GM23338 (cell line): ENCODE data around the gene ATP8B2. TPM values are rescaled to one million over a fixed set of nuclear protein-coding genes. Genes with fewer than 3 reads are reported as not detected.

Experiments
- ATAC-seq: fragments of 200-7000 bp; cut with Tn5 transposase; 3 replicates; pipeline ENCODE4 v1.9.1; 2020
- DNase-seq: peaks from one replicate; pipeline ENCODE4 v3.0.0-alpha.2; 2015; ENCODE audit warnings: low spot score
- H2AFZ ChIP-seq: fragments of 200-600 bp; sonication (generic); 2 replicates; pipeline ENCODE4 v1.8.0; 2016; ENCODE audit warnings: antibody characterized with exemption, mild to moderate bottlenecking, moderate library complexity
- H3F3A ChIP-seq: fragments of 200-600 bp; sonication (generic); replicated peaks from 2 replicates; pipeline ENCODE4 v1.8.0; 2017; ENCODE audit warnings: antibody characterized with exemption, mixed run types, low read depth
- H3K27ac ChIP-seq: fragments of 200-600 bp; sonication (generic); 2 replicates; pipeline ENCODE4 v1.6.1; 2016; ENCODE audit warnings: low read depth
- H3K27me3 ChIP-seq: fragments of 200-600 bp; sonication (generic); 2 replicates; pipeline ENCODE4 v1.8.0; 2016; ENCODE audit warnings: mild to moderate bottlenecking, mixed run types, moderate library complexity; ENCODE audit not compliant: insufficient read depth
- H3K36me3 ChIP-seq: fragments of 200-600 bp; sonication (generic); 2 replicates; pipeline ENCODE4 v1.8.0; 2016; ENCODE audit warnings: mild to moderate bottlenecking; ENCODE audit not compliant: insufficient read depth
- H3K4me1 ChIP-seq: fragments of 200-600 bp; sonication (generic); 2 replicates; pipeline ENCODE4 v1.8.0; 2016; ENCODE audit warnings: mild to moderate bottlenecking, moderate library complexity; ENCODE audit not compliant: insufficient read depth
- H3K4me2 ChIP-seq: fragments of 200-600 bp; sonication (generic); 2 replicates; pipeline ENCODE4 v1.7.1; 2017; ENCODE audit warnings: mixed run types
- H3K4me3 ChIP-seq: fragments of 200-600 bp; sonication (generic); 2 replicates; pipeline ENCODE4 v1.6.1; 2016; ENCODE audit warnings: mixed run types
- H3K79me2 ChIP-seq: fragments of 200-600 bp; sonication (generic); replicated peaks from 2 replicates; pipeline ENCODE4 v1.8.0; 2017; ENCODE audit warnings: mild to moderate bottlenecking; ENCODE audit not compliant: insufficient read depth
- H3K9me2 ChIP-seq: fragments of 200-600 bp; sonication (generic); 2 replicates; pipeline ENCODE4 v1.8.0; 2017; ENCODE audit not compliant: insufficient read depth
- H4K20me1 ChIP-seq: fragments of 200-600 bp; sonication (generic); replicated peaks from 2 replicates; pipeline ENCODE4 v1.8.0; 2017; ENCODE audit warnings: mild to moderate bottlenecking; ENCODE audit not compliant: insufficient read depth
- H3K27ac Mint-ChIP-seq: 2 replicates; pipeline ENCODE4 v1.8.0; 2020; ENCODE audit warnings: inconsistent platforms, mild to moderate bottlenecking, moderate library complexity, mixed read lengths
- H3K27me3 Mint-ChIP-seq: 3 replicates; pipeline ENCODE4 v1.8.0; 2022; ENCODE audit warnings: low read depth, mild to moderate bottlenecking, moderate library complexity, mixed read lengths, inconsistent platforms; ENCODE audit not compliant: insufficient read depth, poor library complexity
- H3K36me3 Mint-ChIP-seq: 3 replicates; pipeline ENCODE4 v1.8.0; 2021; ENCODE audit warnings: low read depth, mild to moderate bottlenecking, inconsistent platforms, moderate library complexity, mixed read lengths
- H3K4me1 Mint-ChIP-seq: 3 replicates; pipeline ENCODE4 v1.8.0; 2020; ENCODE audit warnings: mild to moderate bottlenecking, inconsistent platforms, mixed read lengths
- H3K4me3 Mint-ChIP-seq: 3 replicates; pipeline ENCODE4 v1.8.0; 2021; ENCODE audit warnings: moderate library complexity, mild to moderate bottlenecking, inconsistent platforms, mixed read lengths
- H3K9me3 Mint-ChIP-seq: 3 replicates; pipeline ENCODE4 v1.8.0; 2020; ENCODE audit warnings: moderate library complexity, mild to moderate bottlenecking, inconsistent platforms, mixed read lengths
- CREB1 ChIP-seq: fragments of 250-450 bp; sonication (Bioruptor Pico); IDR thresholded peaks from 2 replicates; pipeline ENCODE4 v1.5.0; 2020; ENCODE audit warnings: low read depth, mild to moderate bottlenecking, moderate library complexity
- STAT1 ChIP-seq: IDR thresholded peaks from one replicate; pipeline ENCODE4 v1.6.1; 2016; ENCODE audit warnings: antibody characterized with exemption; ENCODE audit not compliant: unreplicated experiment
- ZNF114 ChIP-seq: fragments of 250-450 bp; sonication (Bioruptor Pico); IDR thresholded peaks from 2 replicates; pipeline ENCODE4 v1.5.0; 2020; ENCODE audit warnings: mild to moderate bottlenecking, moderate library complexity
- ZNF331 ChIP-seq: fragments of 250-450 bp; sonication (Bioruptor Pico); IDR thresholded peaks from 2 replicates; pipeline ENCODE4 v1.5.0; 2020; ENCODE audit warnings: low read depth, mild to moderate bottlenecking, moderate library complexity
- polyA plus RNA-seq: library from polyadenylated mRNA; unstranded; fragments of >200 nt; fragmentation: Nextera tagmentation; extraction: Ambion mirVana; gene quantifications from 2 replicates; pipeline ENCODE4 v1.2.1, GENCODE V29; 2016
- total RNA-seq: library from RNA; depleted of rRNA; stranded (reverse); fragments of >200 nt; shearing (Covaris generic); gene quantifications from 2 replicates; pipeline ENCODE4 v1.2.3, GENCODE V29; 2014
- TF ChIP-seq, protein P1 (sequence below): IDR thresholded peaks from one replicate; pipeline ENCODE4 v1.6.1; 2018; ENCODE audit warnings: antibody characterized with exemption; ENCODE audit not compliant: unreplicated experiment
- TF ChIP-seq, protein P2 (sequence below): fragments of 250-450 bp; sonication (Bioruptor Pico); IDR thresholded peaks from 2 replicates; pipeline ENCODE4 v1.5.0; 2020; ENCODE audit warnings: mild to moderate bottlenecking, moderate library complexity
- TF ChIP-seq, protein P3 (sequence below), 2 experiments: fragments of 200-600 bp in 1 of 2; sonication (generic) in 1 of 2; conservative IDR thresholded peaks; 2 replicates each; pipeline versions ENCODE4 v1.5.1 to v1.6.1; 2016 to 2017; ENCODE audit warnings: antibody characterized with exemption in 2 of 2, low read depth in 2 of 2, mild to moderate bottlenecking in 2 of 2, moderate library complexity in 1 of 2

ATP8B2 gene
- total and polyA plus RNA-seq, 2 experiments from 2014 or later: 11.0 to 112 TPM

DNA sequence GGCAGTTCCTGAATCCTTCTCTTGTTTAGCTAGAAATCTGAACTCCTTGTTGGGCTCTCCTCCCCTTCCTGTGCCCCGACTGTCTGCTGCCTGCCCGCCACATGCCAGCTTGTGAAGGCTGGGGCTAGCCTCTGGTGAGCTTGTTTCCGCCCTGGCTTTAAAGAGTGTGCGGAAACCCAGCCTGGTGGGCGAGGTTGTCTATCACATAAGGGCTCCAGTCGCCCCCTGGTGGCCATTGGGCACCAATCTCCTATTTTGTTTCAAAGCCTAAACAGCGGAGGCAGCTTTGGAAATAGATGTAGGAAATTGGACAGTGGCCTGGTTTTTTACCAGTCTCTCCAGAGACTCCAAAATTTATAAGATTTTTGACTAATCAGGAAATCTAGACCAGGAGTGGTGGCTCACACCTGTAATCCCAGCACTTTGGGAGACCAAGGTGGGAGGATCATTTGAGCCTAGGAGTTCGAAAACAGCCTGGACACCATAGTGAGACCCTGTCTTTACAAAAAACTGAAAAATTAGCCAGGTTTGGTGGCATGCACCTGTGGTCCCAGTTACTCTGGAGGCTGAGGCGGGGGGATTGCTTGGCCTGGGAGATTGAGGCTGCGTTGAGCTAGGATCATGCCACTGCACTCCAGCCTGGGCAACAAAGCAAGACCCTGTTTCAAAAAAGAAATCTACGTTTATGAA is 9.8 kb downstream of the ATP8B2 start:
- DNase-seq (peak; percentile 97), ATAC-seq (peak; percentile 98)
- Histone ChIP-seq H3K9me2 (no peaks in the 10 kb centered on the region), H3F3A (peaks cover 7% of the 10 kb centered on the region; the same call in 1 of the 2 replicates), H3K4me2 (no peak overlapping the region), H3K36me3 (peaks cover 54% of the 10 kb centered on the region), H3K4me3 (no peak overlapping the region), H3K27ac (no peak overlapping the region), H3K79me2 (peaks cover 3% of the 10 kb centered on the region; the same call in 1 of the 2 replicates), H3K27me3 (no peaks in the 10 kb centered on the region), H3K4me1 (no peaks in the 10 kb centered on the region), H2AFZ (no peak overlapping the region), H4K20me1 (peaks cover 10% of the 10 kb centered on the region)
- H3K4me1 Mint-ChIP-seq: peaks cover 4% of the 10 kb centered on the region
- H3K36me3 Mint-ChIP-seq: peaks cover 78% of the 10 kb centered on the region
- H3K4me3 Mint-ChIP-seq: no peak overlapping the region
- peaks cover 3% of the 10 kb centered on the region for H3K27me3 Mint-ChIP-seq
- no peaks in the 10 kb centered on the region for H3K9me3 Mint-ChIP-seq
- no peak for TF ChIP-seq STAT1
- TF ChIP-seq CREB1: no peak
- TF ChIP-seq, protein P1, sequence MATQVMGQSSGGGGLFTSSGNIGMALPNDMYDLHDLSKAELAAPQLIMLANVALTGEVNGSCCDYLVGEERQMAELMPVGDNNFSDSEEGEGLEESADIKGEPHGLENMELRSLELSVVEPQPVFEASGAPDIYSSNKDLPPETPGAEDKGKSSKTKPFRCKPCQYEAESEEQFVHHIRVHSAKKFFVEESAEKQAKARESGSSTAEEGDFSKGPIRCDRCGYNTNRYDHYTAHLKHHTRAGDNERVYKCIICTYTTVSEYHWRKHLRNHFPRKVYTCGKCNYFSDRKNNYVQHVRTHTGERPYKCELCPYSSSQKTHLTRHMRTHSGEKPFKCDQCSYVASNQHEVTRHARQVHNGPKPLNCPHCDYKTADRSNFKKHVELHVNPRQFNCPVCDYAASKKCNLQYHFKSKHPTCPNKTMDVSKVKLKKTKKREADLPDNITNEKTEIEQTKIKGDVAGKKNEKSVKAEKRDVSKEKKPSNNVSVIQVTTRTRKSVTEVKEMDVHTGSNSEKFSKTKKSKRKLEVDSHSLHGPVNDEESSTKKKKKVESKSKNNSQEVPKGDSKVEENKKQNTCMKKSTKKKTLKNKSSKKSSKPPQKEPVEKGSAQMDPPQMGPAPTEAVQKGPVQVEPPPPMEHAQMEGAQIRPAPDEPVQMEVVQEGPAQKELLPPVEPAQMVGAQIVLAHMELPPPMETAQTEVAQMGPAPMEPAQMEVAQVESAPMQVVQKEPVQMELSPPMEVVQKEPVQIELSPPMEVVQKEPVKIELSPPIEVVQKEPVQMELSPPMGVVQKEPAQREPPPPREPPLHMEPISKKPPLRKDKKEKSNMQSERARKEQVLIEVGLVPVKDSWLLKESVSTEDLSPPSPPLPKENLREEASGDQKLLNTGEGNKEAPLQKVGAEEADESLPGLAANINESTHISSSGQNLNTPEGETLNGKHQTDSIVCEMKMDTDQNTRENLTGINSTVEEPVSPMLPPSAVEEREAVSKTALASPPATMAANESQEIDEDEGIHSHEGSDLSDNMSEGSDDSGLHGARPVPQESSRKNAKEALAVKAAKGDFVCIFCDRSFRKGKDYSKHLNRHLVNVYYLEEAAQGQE: no peak
- no peak for TF ChIP-seq ZNF114 (CRISPR knock-in tag)
- TF ChIP-seq ZNF331 (CRISPR knock-in tag): no peak
- TF ChIP-seq, protein P2, sequence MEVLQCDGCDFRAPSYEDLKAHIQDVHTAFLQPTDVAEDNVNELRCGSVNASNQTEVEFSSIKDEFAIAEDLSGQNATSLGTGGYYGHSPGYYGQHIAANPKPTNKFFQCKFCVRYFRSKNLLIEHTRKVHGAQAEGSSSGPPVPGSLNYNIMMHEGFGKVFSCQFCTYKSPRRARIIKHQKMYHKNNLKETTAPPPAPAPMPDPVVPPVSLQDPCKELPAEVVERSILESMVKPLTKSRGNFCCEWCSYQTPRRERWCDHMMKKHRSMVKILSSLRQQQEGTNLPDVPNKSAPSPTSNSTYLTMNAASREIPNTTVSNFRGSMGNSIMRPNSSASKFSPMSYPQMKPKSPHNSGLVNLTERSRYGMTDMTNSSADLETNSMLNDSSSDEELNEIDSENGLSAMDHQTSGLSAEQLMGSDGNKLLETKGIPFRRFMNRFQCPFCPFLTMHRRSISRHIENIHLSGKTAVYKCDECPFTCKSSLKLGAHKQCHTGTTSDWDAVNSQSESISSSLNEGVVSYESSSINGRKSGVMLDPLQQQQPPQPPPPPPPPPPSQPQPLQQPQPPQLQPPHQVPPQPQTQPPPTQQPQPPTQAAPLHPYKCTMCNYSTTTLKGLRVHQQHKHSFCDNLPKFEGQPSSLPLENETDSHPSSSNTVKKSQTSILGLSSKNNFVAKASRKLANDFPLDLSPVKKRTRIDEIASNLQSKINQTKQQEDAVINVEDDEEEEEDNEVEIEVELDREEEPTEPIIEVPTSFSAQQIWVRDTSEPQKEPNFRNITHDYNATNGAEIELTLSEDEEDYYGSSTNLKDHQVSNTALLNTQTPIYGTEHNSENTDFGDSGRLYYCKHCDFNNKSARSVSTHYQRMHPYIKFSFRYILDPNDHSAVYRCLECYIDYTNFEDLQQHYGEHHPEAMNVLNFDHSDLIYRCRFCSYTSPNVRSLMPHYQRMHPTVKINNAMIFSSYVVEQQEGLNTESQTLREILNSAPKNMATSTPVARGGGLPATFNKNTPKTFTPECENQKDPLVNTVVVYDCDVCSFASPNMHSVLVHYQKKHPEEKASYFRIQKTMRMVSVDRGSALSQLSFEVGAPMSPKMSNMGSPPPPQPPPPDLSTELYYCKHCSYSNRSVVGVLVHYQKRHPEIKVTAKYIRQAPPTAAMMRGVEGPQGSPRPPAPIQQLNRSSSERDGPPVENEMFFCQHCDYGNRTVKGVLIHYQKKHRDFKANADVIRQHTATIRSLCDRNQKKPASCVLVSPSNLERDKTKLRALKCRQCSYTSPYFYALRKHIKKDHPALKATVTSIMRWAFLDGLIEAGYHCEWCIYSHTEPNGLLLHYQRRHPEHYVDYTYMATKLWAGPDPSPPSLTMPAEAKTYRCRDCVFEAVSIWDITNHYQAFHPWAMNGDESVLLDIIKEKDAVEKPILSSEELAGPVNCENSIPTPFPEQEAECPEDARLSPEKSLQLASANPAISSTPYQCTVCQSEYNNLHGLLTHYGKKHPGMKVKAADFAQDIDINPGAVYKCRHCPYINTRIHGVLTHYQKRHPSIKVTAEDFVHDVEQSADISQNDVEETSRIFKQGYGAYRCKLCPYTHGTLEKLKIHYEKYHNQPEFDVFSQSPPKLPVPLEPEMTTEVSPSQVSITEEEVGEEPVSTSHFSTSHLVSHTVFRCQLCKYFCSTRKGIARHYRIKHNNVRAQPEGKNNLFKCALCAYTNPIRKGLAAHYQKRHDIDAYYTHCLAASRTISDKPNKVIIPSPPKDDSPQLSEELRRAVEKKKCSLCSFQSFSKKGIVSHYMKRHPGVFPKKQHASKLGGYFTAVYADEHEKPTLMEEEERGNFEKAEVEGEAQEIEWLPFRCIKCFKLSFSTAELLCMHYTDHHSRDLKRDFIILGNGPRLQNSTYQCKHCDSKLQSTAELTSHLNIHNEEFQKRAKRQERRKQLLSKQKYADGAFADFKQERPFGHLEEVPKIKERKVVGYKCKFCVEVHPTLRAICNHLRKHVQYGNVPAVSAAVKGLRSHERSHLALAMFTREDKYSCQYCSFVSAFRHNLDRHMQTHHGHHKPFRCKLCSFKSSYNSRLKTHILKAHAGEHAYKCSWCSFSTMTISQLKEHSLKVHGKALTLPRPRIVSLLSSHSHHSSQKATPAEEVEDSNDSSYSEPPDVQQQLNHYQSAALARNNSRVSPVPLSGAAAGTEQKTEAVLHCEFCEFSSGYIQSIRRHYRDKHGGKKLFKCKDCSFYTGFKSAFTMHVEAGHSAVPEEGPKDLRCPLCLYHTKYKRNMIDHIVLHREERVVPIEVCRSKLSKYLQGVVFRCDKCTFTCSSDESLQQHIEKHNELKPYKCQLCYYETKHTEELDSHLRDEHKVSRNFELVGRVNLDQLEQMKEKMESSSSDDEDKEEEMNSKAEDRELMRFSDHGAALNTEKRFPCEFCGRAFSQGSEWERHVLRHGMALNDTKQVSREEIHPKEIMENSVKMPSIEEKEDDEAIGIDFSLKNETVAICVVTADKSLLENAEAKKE (CRISPR knock-in tag): no peak
- TF ChIP-seq, protein P3, sequence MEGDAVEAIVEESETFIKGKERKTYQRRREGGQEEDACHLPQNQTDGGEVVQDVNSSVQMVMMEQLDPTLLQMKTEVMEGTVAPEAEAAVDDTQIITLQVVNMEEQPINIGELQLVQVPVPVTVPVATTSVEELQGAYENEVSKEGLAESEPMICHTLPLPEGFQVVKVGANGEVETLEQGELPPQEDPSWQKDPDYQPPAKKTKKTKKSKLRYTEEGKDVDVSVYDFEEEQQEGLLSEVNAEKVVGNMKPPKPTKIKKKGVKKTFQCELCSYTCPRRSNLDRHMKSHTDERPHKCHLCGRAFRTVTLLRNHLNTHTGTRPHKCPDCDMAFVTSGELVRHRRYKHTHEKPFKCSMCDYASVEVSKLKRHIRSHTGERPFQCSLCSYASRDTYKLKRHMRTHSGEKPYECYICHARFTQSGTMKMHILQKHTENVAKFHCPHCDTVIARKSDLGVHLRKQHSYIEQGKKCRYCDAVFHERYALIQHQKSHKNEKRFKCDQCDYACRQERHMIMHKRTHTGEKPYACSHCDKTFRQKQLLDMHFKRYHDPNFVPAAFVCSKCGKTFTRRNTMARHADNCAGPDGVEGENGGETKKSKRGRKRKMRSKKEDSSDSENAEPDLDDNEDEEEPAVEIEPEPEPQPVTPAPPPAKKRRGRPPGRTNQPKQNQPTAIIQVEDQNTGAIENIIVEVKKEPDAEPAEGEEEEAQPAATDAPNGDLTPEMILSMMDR (conservative IDR thresholded peaks at IDR 0.05; ENCODE audit: low read depth in 2 of 2): peak; percentile 87 to 93
- H3K27ac Mint-ChIP-seq: no peak overlapping the region
